Uterus (tissue), 4 donors: ENCODE data around the gene GOLGA8N. TPM values are rescaled to one million over a fixed set of nuclear protein-coding genes. Genes with fewer than 3 reads are reported as not detected.
"Not testable (repeated sequence)": the region's sequence is repeated elsewhere in the genome, so short reads cannot be mapped to it uniquely, and the experiment has no call there.

ENCODE experiments used
- DNase-seq, 2 donors: peaks; one replicate each; pipeline ENCODE4 v3.0.0-alpha.2; 2019 to 2020
- H3K27ac ChIP-seq, 2 donors: fragments of 200-600 bp; sonication (generic); 1 replicate in 1 of 2; 2 replicates in 1 of 2; pipeline ENCODE4 v1.5.1; 2016 to 2018
- H3K27me3 ChIP-seq, 2 donors: fragments of 200-600 bp; sonication (generic); one replicate each; pipeline ENCODE4 v1.5.1; 2018 to 2019; ENCODE audit warnings: control low read depth in 1 of 2
- H3K36me3 ChIP-seq, 2 donors: fragments of 200-600 bp; sonication (generic); one replicate each; pipeline ENCODE4 v1.5.1; 2019; ENCODE audit warnings: control low read depth in 1 of 2
- H3K4me1 ChIP-seq, 2 donors: fragments of 200-600 bp; sonication (generic); one replicate each; pipeline ENCODE4 v1.5.1; 2018 to 2019; ENCODE audit warnings: control low read depth in 1 of 2
- H3K4me3 ChIP-seq, 2 donors: fragments of 200-600 bp; sonication (generic); 1 replicate in 1 of 2; 2 replicates in 1 of 2; pipeline ENCODE4 v1.5.1; 2018 to 2019; ENCODE audit warnings: mild to moderate bottlenecking in 1 of 2
- H3K9me3 ChIP-seq, 2 donors: fragments of 200-600 bp; sonication (generic); one replicate each; pipeline ENCODE4 v1.5.1; 2019; ENCODE audit warnings: control low read depth in 1 of 2
- POLR2A ChIP-seq, 2 donors: fragments of 450-650 bp; IDR thresholded peaks; one replicate each; pipeline ENCODE4 v1.6.1; 2016; ENCODE audit warnings: antibody characterized with exemption in 2 of 2, mild to moderate bottlenecking in 1 of 2, moderate library complexity in 1 of 2
- intact Hi-C: fragments of 100-400 bp; cut with DNase I; formaldehyde crosslinking; loops from one replicate; pipeline ENCODE4 v1.15.1; 2023; ENCODE audit warnings: low total_unique reads
- total RNA-seq, 4 donors: library from RNA; depleted of rRNA in 3 of 4; stranded (reverse); fragments of >200 nt in 3 of 4; gene quantifications; one replicate each; pipeline versions ENCODE4 v1.1.0 to v1.2.4, GENCODE V29; 2014 to 2023
- TF ChIP-seq, protein P1 (sequence below), 4 experiments: fragments of 200-600 bp in 2 of 4; fragments of 450-650 bp in 2 of 4; sonication (generic) in 2 of 4; IDR thresholded peaks; one replicate each; pipeline ENCODE4 v1.5.1; 2016 to 2019; ENCODE audit warnings: antibody characterized with exemption in 4 of 4, mild to moderate bottlenecking in 2 of 4, moderate library complexity in 1 of 4
- donor health status: DM: yes; HTN: yes; CAD: no.

The GOLGA8N gene
- total RNA-seq, 4 donors from 2014 or later = 3.8 to 22.0 (median 13.9) TPM

DNA sequence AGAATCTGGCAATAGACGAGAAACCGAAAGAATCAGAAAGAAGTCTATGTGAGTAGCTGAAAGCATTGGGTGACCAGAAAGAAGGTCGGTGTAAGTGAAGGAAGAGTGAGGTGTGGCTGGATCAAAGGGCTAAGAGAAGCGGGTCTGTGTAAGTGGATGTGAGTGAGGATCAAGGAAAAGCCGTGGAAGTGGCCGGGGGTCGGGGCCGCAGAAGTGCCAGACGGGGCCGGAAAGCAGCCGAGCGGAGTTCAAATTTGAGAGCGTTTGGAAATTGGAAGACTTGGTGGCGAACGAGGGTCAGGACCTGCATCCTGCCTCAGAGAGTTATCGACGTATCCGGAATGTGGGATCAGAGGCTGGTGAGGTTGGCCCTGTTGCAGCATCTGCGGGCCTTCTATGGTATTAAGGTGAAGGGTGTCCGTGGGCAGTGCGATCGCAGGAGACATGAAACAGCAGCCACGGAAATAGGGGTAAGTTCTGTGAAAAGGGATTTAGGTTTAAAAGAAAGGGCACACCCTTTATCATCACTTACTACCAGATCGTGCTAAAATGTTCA, 22.7 kb downstream of the GOLGA8N start:
- H3K27ac ChIP-seq, H3K27me3 ChIP-seq, H3K36me3 ChIP-seq, DNase-seq, H3K4me1 ChIP-seq, intact Hi-C loops, H3K9me3 ChIP-seq: not testable (repeated sequence)
- H3K4me3 ChIP-seq = peak overlapping the region; percentile 44 to 50

DNA sequence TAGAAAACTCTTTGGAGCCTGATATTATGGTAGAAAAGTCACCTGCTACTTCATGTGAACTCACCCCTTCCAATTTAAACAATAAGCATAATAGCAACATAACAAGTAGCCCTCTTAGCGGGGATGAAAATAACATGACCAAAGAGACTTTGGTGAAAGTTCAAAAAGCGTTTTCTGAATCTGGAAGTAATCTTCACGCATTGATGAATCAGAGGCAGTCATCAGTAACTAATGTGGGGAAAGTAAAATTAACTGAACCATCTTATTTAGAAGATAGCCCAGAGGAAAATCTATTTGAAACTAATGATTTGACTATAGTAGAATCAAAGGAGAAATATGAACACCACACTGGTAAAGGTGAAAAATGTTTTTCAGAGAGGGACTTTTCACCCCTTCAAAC, 43.2 kb downstream of the GOLGA8N start:
- Histone ChIP-seq H3K4me1 (no peaks in the 10 kb centered on the region), H3K36me3 (no peaks in the 10 kb centered on the region), H3K4me3 (no peak overlapping the region), H3K27me3 (no peaks in the 10 kb centered on the region), H3K27ac (no peak overlapping the region), H3K9me3 (no peaks in the 10 kb centered on the region)
- no peak for DNase-seq
- intact Hi-C loops = no loop called here
- TF ChIP-seq, protein P1, sequence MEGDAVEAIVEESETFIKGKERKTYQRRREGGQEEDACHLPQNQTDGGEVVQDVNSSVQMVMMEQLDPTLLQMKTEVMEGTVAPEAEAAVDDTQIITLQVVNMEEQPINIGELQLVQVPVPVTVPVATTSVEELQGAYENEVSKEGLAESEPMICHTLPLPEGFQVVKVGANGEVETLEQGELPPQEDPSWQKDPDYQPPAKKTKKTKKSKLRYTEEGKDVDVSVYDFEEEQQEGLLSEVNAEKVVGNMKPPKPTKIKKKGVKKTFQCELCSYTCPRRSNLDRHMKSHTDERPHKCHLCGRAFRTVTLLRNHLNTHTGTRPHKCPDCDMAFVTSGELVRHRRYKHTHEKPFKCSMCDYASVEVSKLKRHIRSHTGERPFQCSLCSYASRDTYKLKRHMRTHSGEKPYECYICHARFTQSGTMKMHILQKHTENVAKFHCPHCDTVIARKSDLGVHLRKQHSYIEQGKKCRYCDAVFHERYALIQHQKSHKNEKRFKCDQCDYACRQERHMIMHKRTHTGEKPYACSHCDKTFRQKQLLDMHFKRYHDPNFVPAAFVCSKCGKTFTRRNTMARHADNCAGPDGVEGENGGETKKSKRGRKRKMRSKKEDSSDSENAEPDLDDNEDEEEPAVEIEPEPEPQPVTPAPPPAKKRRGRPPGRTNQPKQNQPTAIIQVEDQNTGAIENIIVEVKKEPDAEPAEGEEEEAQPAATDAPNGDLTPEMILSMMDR (IDR thresholded peaks at IDR 0.05) = no peak
- TF ChIP-seq POLR2A (IDR thresholded peaks at IDR 0.05) = no peak

DNA sequence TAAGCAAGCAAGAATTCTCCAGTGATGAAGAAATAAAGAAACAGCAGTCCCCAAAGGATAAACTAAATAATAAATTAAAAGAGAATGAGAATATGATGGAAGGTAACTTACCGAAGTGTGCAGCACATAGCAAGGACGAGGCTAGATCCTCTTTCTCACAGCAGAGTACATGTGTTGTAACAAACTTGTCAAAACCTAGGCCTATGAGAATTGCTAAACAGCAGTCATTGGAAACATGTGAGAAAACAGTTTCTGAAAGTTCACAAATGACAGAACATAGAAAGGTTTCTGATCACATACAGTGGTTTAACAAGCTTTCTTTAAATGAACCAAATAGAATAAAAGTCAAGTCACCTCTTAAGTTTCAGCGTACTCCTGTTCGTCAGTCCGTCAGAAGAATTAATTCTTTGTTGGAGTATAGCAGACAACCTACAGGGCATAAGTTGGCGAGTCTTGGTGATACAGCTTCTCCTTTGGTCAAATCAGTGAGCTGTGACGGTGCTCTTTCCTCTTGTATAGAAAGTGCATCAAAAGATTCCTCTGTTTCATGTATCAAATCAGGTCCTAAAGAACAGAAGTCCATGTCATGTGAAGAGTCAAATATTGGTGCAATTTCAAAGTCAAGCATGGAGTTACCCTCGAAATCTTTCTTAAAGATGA, 43.8 kb downstream of the GOLGA8N start:
- H3K4me3 ChIP-seq = no peak overlapping the region
- TF ChIP-seq, protein P1 (IDR thresholded peaks at IDR 0.05) = no peak
- no peak for TF ChIP-seq POLR2A (IDR thresholded peaks at IDR 0.05)
- H3K27me3 ChIP-seq = no peaks in the 10 kb centered on the region
- DNase-seq = no peak
- no peak overlapping the region for H3K27ac ChIP-seq
- intact Hi-C loops = no loop called here
- H3K36me3 ChIP-seq = no peaks in the 10 kb centered on the region
- H3K9me3 ChIP-seq = no peaks in the 10 kb centered on the region
- H3K4me1 ChIP-seq = no peaks in the 10 kb centered on the region

DNA sequence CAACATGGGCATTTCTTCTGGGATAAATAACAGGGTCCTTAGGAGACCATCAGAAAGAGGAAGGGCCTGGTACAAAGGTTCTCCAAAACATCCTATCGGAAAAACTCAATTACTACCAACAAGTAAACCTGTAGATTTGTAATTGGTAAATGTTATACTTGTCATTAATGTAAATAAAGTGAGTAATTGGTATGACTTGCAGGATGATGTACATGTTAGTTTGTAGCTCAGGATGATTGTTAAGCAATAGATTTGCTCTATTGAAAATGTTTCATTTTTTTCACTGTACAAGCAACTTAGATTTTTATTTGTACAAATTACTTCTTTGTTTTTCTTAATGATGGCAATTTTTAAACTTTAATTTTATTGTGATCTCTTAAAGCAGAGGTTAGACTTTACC, 44.4 kb downstream of the GOLGA8N start:
- no peak overlapping the region for H3K4me3 ChIP-seq
- no peaks in the 10 kb centered on the region for H3K9me3 ChIP-seq
- no peak overlapping the region for H3K27ac ChIP-seq
- H3K27me3 ChIP-seq = no peaks in the 10 kb centered on the region
- H3K4me1 ChIP-seq = no peaks in the 10 kb centered on the region
- H3K36me3 ChIP-seq = no peaks in the 10 kb centered on the region
- TF ChIP-seq, protein P1 (IDR thresholded peaks at IDR 0.05) = no peak
- TF ChIP-seq POLR2A (IDR thresholded peaks at IDR 0.05) = no peak
- intact Hi-C loops = no loop called here
- no peak for DNase-seq

DNA sequence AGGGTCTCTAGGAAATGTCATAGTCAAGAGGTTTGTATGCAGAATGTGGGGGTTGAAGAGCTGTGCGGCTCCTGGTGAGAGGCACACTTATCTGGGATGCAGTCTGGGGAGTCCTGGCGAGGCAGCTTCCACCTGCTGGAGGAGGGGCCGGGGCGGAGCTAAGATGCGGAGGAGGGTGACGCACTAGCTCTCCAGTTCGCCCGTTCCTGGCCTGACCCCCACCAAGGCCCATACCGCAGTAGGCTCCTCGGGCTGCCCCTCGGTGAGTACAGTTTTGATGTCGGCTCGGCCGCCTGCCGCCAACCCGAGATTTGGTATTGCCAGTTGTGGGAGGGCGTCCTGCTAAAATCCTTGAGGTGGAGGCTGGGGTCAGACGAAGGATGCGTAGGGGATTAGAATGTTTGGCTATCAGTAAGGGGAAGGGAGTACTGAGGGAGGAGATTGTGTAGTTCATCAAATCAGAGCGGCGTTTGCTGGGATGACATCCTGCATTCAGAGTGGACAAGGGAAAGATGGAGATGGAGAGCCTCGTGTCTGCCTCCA, 48.3 kb downstream of the GOLGA8N start, which contains the start of gene SCG5:
Gene SCG5, plus strand, starts transcription at position 194 of the 543 bp plus-strand sequence. CDS start 1,883 bp downstream, outside the sequence.
- Histone ChIP-seq H3K4me1 (no peaks in the 10 kb centered on the region), H3K4me3 (peak within 1 kb of the TSS in 1 of 2 donors; percentile 12), H3K27me3 (no peaks in the 10 kb centered on the region), H3K27ac (no peak within 1 kb of the TSS), H3K36me3 (no peaks in the 10 kb centered on the region), H3K9me3 (no peaks in the 10 kb centered on the region)
- TF ChIP-seq POLR2A (IDR thresholded peaks at IDR 0.05) = no peak
- TF ChIP-seq, protein P1 (IDR thresholded peaks at IDR 0.05) = no peak
- intact Hi-C loops = no loop called here
- peak in 1 of 2 donors; percentile 18 for DNase-seq
